ENCODE measurements around the gene CPS1.

GRCh38 chr2:210536973-210537650 lies 19.3 kb upstream of the CPS1 start:
- TF ChIP-seq CTCF (IDR thresholded peaks at IDR 0.05) (no peak), POLR2A (IDR thresholded peaks at IDR 0.05) (no peak)
